DOHH2 (cell line): ENCODE measurements around the gene CHD6.

Experiments used
- H3F3A ChIP-seq: fragments of 200-600 bp; sonication (generic), shearing (Covaris generic); 2 replicates; pipeline ENCODE4 v1.6.0; 2016; ENCODE audit warnings: antibody characterized with exemption, mild to moderate bottlenecking; ENCODE audit not compliant: control insufficient read depth, insufficient read depth
- H3K27ac ChIP-seq: fragments of 200-600 bp; sonication (generic); 2 replicates; pipeline ENCODE4 v1.5.1; 2014; ENCODE audit warnings: low read depth, mild to moderate bottlenecking, low read length, moderate library complexity
- H3K27me3 ChIP-seq: fragments of 200-600 bp; sonication (generic); 2 replicates; pipeline ENCODE4 v1.6.1; 2014; ENCODE audit warnings: mild to moderate bottlenecking, low read length, mixed read lengths; ENCODE audit not compliant: control insufficient read depth
- H3K36me3 ChIP-seq: fragments of 200-600 bp; sonication (generic); 2 replicates; pipeline ENCODE4 v1.6.1; 2014; ENCODE audit warnings: mild to moderate bottlenecking, low read length, moderate library complexity, mixed read lengths; ENCODE audit not compliant: control insufficient read depth
- H3K4me1 ChIP-seq: fragments of 200-600 bp; sonication (generic); 2 replicates; pipeline ENCODE4 v1.6.1; 2014; ENCODE audit warnings: mild to moderate bottlenecking, low read length, mixed read lengths; ENCODE audit not compliant: control insufficient read depth
- H3K4me2 ChIP-seq: fragments of 200-600 bp; sonication (generic); 2 replicates; pipeline ENCODE4 v1.6.0; 2014; ENCODE audit warnings: mild to moderate bottlenecking, low read length, moderate library complexity
- H3K4me3 ChIP-seq: fragments of 200-600 bp; sonication (generic); 2 replicates; pipeline ENCODE4 v1.5.1; 2014; ENCODE audit warnings: mild to moderate bottlenecking, low read length, mixed read lengths
- H3K79me2 ChIP-seq: fragments of 200-600 bp; sonication (generic); 2 replicates; pipeline ENCODE4 v1.6.1; 2014; ENCODE audit warnings: mild to moderate bottlenecking, low read length, mixed read lengths; ENCODE audit not compliant: control insufficient read depth
- H3K9me2 ChIP-seq: fragments of 200-600 bp; sonication (generic); replicated peaks from 2 replicates; pipeline ENCODE4 v1.6.1; 2014; ENCODE audit warnings: mild to moderate bottlenecking, low read length, mixed read lengths; ENCODE audit not compliant: control insufficient read depth
- H3K9me3 ChIP-seq: fragments of 200-600 bp; sonication (generic); 2 replicates; pipeline ENCODE4 v1.6.1; 2014; ENCODE audit warnings: antibody characterized with exemption, low read length, mixed read lengths; ENCODE audit not compliant: control insufficient read depth, insufficient read depth
- H4K20me1 ChIP-seq: fragments of 200-600 bp; sonication (generic); 2 replicates; pipeline ENCODE4 v1.6.0; 2014; ENCODE audit warnings: low read depth, mild to moderate bottlenecking, antibody characterized with exemption, low read length, moderate library complexity; ENCODE audit not compliant: control insufficient read depth, insufficient read depth
- EZH2phosphoT487 ChIP-seq: fragments of 200-600 bp; sonication (generic); IDR thresholded peaks from 2 replicates; pipeline ENCODE4 v1.6.1; 2017; ENCODE audit warnings: borderline replicate concordance, mild to moderate bottlenecking, antibody characterized with exemption, low read length, moderate library complexity, mixed read lengths
- TF ChIP-seq, protein P1 (sequence below): fragments of 200-600 bp; sonication (generic); IDR thresholded peaks from one replicate; pipeline ENCODE4 v1.5.1; 2014; ENCODE audit warnings: antibody characterized with exemption, mild to moderate bottlenecking, low read depth, low read length; ENCODE audit not compliant: poor library complexity, severe bottlenecking

Gene CHD6

GRCh38 chr20:41393705-41394066 lies 224.5 kb downstream of the CHD6 start:
- Histone ChIP-seq H3K27me3 (no peaks in the 10 kb centered on the region), H3K4me3 (no peak overlapping the region), H3K79me2 (no peaks in the 10 kb centered on the region), H3F3A (no peaks in the 10 kb centered on the region), H3K4me1 (no peaks in the 10 kb centered on the region), H3K9me2 (no peaks in the 10 kb centered on the region), H3K27ac (no peak overlapping the region), H3K9me3 (no peaks in the 10 kb centered on the region), H3K4me2 (no peak overlapping the region), H4K20me1 (no peaks in the 10 kb centered on the region), H3K36me3 (no peaks in the 10 kb centered on the region)
- TF ChIP-seq, protein P1, sequence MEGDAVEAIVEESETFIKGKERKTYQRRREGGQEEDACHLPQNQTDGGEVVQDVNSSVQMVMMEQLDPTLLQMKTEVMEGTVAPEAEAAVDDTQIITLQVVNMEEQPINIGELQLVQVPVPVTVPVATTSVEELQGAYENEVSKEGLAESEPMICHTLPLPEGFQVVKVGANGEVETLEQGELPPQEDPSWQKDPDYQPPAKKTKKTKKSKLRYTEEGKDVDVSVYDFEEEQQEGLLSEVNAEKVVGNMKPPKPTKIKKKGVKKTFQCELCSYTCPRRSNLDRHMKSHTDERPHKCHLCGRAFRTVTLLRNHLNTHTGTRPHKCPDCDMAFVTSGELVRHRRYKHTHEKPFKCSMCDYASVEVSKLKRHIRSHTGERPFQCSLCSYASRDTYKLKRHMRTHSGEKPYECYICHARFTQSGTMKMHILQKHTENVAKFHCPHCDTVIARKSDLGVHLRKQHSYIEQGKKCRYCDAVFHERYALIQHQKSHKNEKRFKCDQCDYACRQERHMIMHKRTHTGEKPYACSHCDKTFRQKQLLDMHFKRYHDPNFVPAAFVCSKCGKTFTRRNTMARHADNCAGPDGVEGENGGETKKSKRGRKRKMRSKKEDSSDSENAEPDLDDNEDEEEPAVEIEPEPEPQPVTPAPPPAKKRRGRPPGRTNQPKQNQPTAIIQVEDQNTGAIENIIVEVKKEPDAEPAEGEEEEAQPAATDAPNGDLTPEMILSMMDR, result no peak
- no peak for TF ChIP-seq EZH2phosphoT487

GRCh38 chr20:41392871-41393704 lies 225.1 kb downstream of the CHD6 start:
- Histone ChIP-seq H3K27ac (no peak overlapping the region), H3K79me2 (no peaks in the 10 kb centered on the region), H3K36me3 (no peaks in the 10 kb centered on the region), H3K4me2 (no peak overlapping the region), H3K27me3 (no peaks in the 10 kb centered on the region), H3K4me1 (no peaks in the 10 kb centered on the region), H4K20me1 (no peaks in the 10 kb centered on the region), H3F3A (no peaks in the 10 kb centered on the region), H3K4me3 (no peak overlapping the region), H3K9me2 (no peaks in the 10 kb centered on the region), H3K9me3 (no peaks in the 10 kb centered on the region)
- TF ChIP-seq, protein P1, result no peak
- no peak for TF ChIP-seq EZH2phosphoT487

DNA sequence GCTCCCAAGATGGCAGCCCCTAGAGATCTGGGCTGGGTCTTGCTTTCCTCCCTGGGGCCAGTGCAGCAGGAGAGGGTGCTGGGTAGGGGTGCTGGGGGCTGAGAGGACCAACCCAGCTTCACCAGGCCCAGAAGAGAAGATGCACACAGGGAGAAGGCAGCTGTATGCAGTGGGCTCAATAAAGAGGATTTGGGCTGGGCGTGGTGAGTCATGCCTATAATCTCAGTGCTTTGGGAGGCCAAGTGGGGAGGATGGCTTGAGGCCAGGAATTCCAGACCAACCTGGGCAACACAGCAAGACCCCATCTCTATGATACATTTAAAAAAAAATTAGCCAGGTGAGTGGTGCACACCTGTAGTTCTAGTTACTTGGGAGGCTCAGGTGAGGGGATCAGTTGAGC lies 225.9 kb downstream of the CHD6 start:
- Histone ChIP-seq H3K4me1 (no peaks in the 10 kb centered on the region), H3K4me2 (no peak overlapping the region), H3K4me3 (no peak overlapping the region), H4K20me1 (no peaks in the 10 kb centered on the region), H3K9me2 (no peaks in the 10 kb centered on the region), H3F3A (no peaks in the 10 kb centered on the region), H3K27me3 (no peaks in the 10 kb centered on the region), H3K27ac (no peak overlapping the region), H3K79me2 (no peaks in the 10 kb centered on the region), H3K9me3 (no peaks in the 10 kb centered on the region), H3K36me3 (no peaks in the 10 kb centered on the region)
- TF ChIP-seq, protein P1, result no peak
- no peak for TF ChIP-seq EZH2phosphoT487
